ENCODE data around the gene ZNF43. TPM values are rescaled to one million over a fixed set of nuclear protein-coding genes. Genes with fewer than 3 reads are reported as not detected.

The ZNF43 gene
- total and polyA plus RNA-seq, 10 donors: 5.5 to 40.3 (median 28.4) TPM

- Histone ChIP-seq H3K9me3 (no peaks in the 10 kb centered on the region), H3K27ac (no peak overlapping the region), H3K27me3 (replicated peaks in 1 of 7) (no peaks in the 10 kb centered on the region), H3K4me1 (peaks cover 0 to 5% (median 2%) of the 10 kb centered on the region in 6 donors), H3K4me3 (no peak overlapping the region), H3K36me3 (peaks cover 0 to 74% (median 56%) of the 10 kb centered on the region in 6 donors)
- 80 to 86% (median 85%) methylated on average over 1 of the region's 1 CpG for WGBS, 5 donors
- intact Hi-C loops (cut with DNase I; ENCODE audit: low total_unique reads): no loop called here
- TF ChIP-seq CTCF (IDR thresholded peaks at IDR 0.05 in 8 of 11, conservative IDR thresholded peaks at IDR 0.05 in 3 of 11) (no peak), POLR2AphosphoS5 (IDR thresholded peaks at IDR 0.05) (no peak), POLR2A (IDR thresholded peaks at IDR 0.05) (no peak)
- DNase-seq: no peak
These were observed 5.6 kb upstream of the ZNF43 start for GRCh38 chr19:21841488-21842097.

GRCh38 chr19:21841081-21841480 is 5.1 kb upstream of the ZNF43 start:
- H3K4me3 ChIP-seq: no peak overlapping the region
- peaks cover 0 to 69% (median 55%) of the 10 kb centered on the region in 6 donors for H3K36me3 ChIP-seq
- peaks cover 0 to 10% (median 7%) of the 10 kb centered on the region in 6 donors for H3K4me1 ChIP-seq
- intact Hi-C loops (cut with DNase I; ENCODE audit: low total_unique reads): no loop called here
- H3K9me3 ChIP-seq: no peaks in the 10 kb centered on the region
- 95 to 98% (median 95%) methylated on average over 5 of the region's 5 CpGs for WGBS, 5 donors
- DNase-seq: no peak
- H3K27me3 ChIP-seq (replicated peaks in 1 of 7): no peaks in the 10 kb centered on the region
- no peak overlapping the region for H3K27ac ChIP-seq
- TF ChIP-seq POLR2AphosphoS5 (IDR thresholded peaks at IDR 0.05): no peak
- TF ChIP-seq POLR2A (IDR thresholded peaks at IDR 0.05): no peak
- TF ChIP-seq CTCF (IDR thresholded peaks at IDR 0.05 in 8 of 11, conservative IDR thresholded peaks at IDR 0.05 in 3 of 11): no peak

GRCh38 chr19:21839976-21840375 is 4.0 kb upstream of the ZNF43 start:
- peaks cover 0 to 58% (median 49%) of the 10 kb centered on the region in 6 donors for H3K36me3 ChIP-seq
- H3K4me1 ChIP-seq: peaks cover 0 to 17% (median 9%) of the 10 kb centered on the region in 6 donors
- intact Hi-C loops (cut with DNase I; ENCODE audit: low total_unique reads): no loop called here
- TF ChIP-seq POLR2AphosphoS5 (IDR thresholded peaks at IDR 0.05) (no peak), POLR2A (IDR thresholded peaks at IDR 0.05) (no peak), CTCF (IDR thresholded peaks at IDR 0.05 in 8 of 11, conservative IDR thresholded peaks at IDR 0.05 in 3 of 11) (no peak)
- DNase-seq: no peak
- H3K27ac ChIP-seq: peak overlapping the region in 2 of 8 donors; percentile 2 to 46
- H3K27me3 ChIP-seq (replicated peaks in 1 of 7): no peaks in the 10 kb centered on the region
- 63 to 88% (median 79%) methylated on average over 1 of the region's 1 CpG for WGBS, 5 donors
- no peaks in the 10 kb centered on the region for H3K9me3 ChIP-seq
- no peak overlapping the region for H3K4me3 ChIP-seq

- Histone ChIP-seq H3K4me3 (no peak overlapping the region), H3K27ac (no peak overlapping the region), H3K27me3 (replicated peaks in 1 of 7) (no peaks in the 10 kb centered on the region), H3K36me3 (peaks cover 0 to 45% (median 38%) of the 10 kb centered on the region in 6 donors), H3K4me1 (peaks cover 0 to 30% (median 16%) of the 10 kb centered on the region in 6 donors), H3K9me3 (peaks cover 0 to 4% (median 0%) of the 10 kb centered on the region in 8 donors)
- intact Hi-C loops (cut with DNase I; ENCODE audit: low total_unique reads): no loop called here
- WGBS, 5 donors: 94 to 99% (median 96%) methylated on average over 4 of the region's 4 CpGs
- TF ChIP-seq POLR2AphosphoS5 (IDR thresholded peaks at IDR 0.05) (no peak), POLR2A (IDR thresholded peaks at IDR 0.05) (no peak), CTCF (IDR thresholded peaks at IDR 0.05 in 8 of 11, conservative IDR thresholded peaks at IDR 0.05 in 3 of 11) (no peak)
- DNase-seq: no peak
These were observed 2.7 kb upstream of the ZNF43 start for GRCh38 chr19:21838646-21839045.

All from spleen (tissue), 11 donors.